Neuronal stem cell (in vitro differentiated cells): ENCODE data around the gene SURF4.
"Not testable (repeated sequence)": the region's sequence is repeated elsewhere in the genome, so short reads cannot be mapped to it uniquely, and the experiment has no call there.

Experiments
- DNase-seq: peaks from one replicate; pipeline ENCODE4 v3.0.0-alpha.2; 2013; ENCODE audit warnings: low spot score
- H2AFZ ChIP-seq: one replicate; pipeline ENCODE4 v1.6.1; 2013; ENCODE audit warnings: mild to moderate bottlenecking, low read length, inconsistent platforms
- H2AK5ac ChIP-seq: 2 replicates; pipeline ENCODE4 v1.6.1; 2013; ENCODE audit warnings: low read depth, mild to moderate bottlenecking, inconsistent platforms, low read length, moderate library complexity, mixed read lengths
- H2BK120ac ChIP-seq: 2 replicates; pipeline ENCODE4 v1.6.1; 2013; ENCODE audit warnings: low read depth, mild to moderate bottlenecking, inconsistent platforms, low read length, moderate library complexity, mixed read lengths
- H2BK12ac ChIP-seq: one replicate; pipeline ENCODE4 v1.6.1; 2013; ENCODE audit warnings: low read length, inconsistent platforms
- H2BK15ac ChIP-seq: 2 replicates; pipeline ENCODE4 v1.6.1; 2013; ENCODE audit warnings: mild to moderate bottlenecking, low read length, inconsistent platforms, mixed read lengths
- H2BK5ac ChIP-seq: one replicate; pipeline ENCODE4 v1.6.1; 2013; ENCODE audit warnings: inconsistent platforms, mild to moderate bottlenecking, low read length, moderate library complexity
- H3K14ac ChIP-seq: one replicate; pipeline ENCODE4 v1.6.1; 2013; ENCODE audit warnings: low read length, inconsistent platforms
- H3K18ac ChIP-seq: 2 replicates; pipeline ENCODE4 v1.6.1; 2013; ENCODE audit warnings: low read length, inconsistent platforms
- H3K23ac ChIP-seq: 2 replicates; pipeline ENCODE4 v1.6.1; 2013; ENCODE audit warnings: low read depth, mild to moderate bottlenecking, mixed read lengths, low read length, inconsistent platforms; ENCODE audit not compliant: poor library complexity
- H3K27ac ChIP-seq: replicated peaks from 3 replicates; pipeline ENCODE4 v1.5.1; 2013; ENCODE audit warnings: low read length, inconsistent platforms
- H3K27me3 ChIP-seq, 3 experiments: 2 replicates each; pipeline ENCODE4 v1.6.1; 2013; ENCODE audit warnings: low read length in 3 of 3, mild to moderate bottlenecking in 2 of 3, inconsistent platforms in 1 of 3, low read depth in 1 of 3, mixed read lengths in 1 of 3, moderate library complexity in 1 of 3; ENCODE audit not compliant: control insufficient read depth in 3 of 3, insufficient read depth in 3 of 3
- H3K36me3 ChIP-seq, 2 donors: replicated peaks in 1 of 2; 2 replicates each; pipeline ENCODE4 v1.6.1; 2013; ENCODE audit warnings: low read length in 2 of 2; ENCODE audit not compliant: control insufficient read depth in 2 of 2, insufficient read depth in 2 of 2
- H3K4ac ChIP-seq: 2 replicates; pipeline ENCODE4 v1.6.1; 2013; ENCODE audit warnings: inconsistent platforms, mild to moderate bottlenecking, low read length, moderate library complexity
- H3K4me1 ChIP-seq, 2 donors: 1 replicate in 1 of 2; 2 replicates in 1 of 2; pipeline ENCODE4 v1.6.1; 2013; ENCODE audit warnings: low read length in 2 of 2, low read depth in 1 of 2; ENCODE audit not compliant: control insufficient read depth in 2 of 2, insufficient read depth in 1 of 2
- H3K4me2 ChIP-seq: one replicate; pipeline ENCODE4 v1.6.1; 2013; ENCODE audit warnings: mild to moderate bottlenecking, low read length, inconsistent platforms; ENCODE audit not compliant: insufficient read depth, poor library complexity, severe bottlenecking
- H3K4me3 ChIP-seq, 2 donors: 2 replicates each; pipeline ENCODE4 v1.5.1; 2013; ENCODE audit warnings: low read length in 2 of 2, mild to moderate bottlenecking in 2 of 2, inconsistent platforms in 1 of 2, moderate library complexity in 1 of 2
- H3K79me1 ChIP-seq: one replicate; pipeline ENCODE4 v1.6.1; 2013; ENCODE audit warnings: low read depth, mild to moderate bottlenecking, inconsistent platforms, low read length, moderate library complexity
- H3K9ac ChIP-seq: one replicate; pipeline ENCODE4 v1.6.1; 2013; ENCODE audit warnings: mild to moderate bottlenecking, low read depth, low read length, inconsistent platforms; ENCODE audit not compliant: poor library complexity
- H3K9me3 ChIP-seq, 2 donors: replicated peaks in 1 of 2; 2 replicates each; pipeline versions ENCODE3 to v1.6.1; 2013; ENCODE audit warnings: low read length in 2 of 2, mild to moderate bottlenecking in 2 of 2, inconsistent platforms in 1 of 2, low read depth in 1 of 2, mixed read lengths in 1 of 2, moderate library complexity in 1 of 2; ENCODE audit not compliant: control insufficient read depth in 2 of 2, insufficient read depth in 1 of 2
- H4K8ac ChIP-seq: one replicate; pipeline ENCODE4 v1.6.1; 2013; ENCODE audit warnings: low read depth, mild to moderate bottlenecking, inconsistent platforms, low read length, moderate library complexity
- H4K91ac ChIP-seq: one replicate; pipeline ENCODE4 v1.6.1; 2013; ENCODE audit warnings: low read length, low read depth, mild to moderate bottlenecking, inconsistent platforms; ENCODE audit not compliant: poor library complexity
- WGBS, 2 donors: extraction: QIAGEN DNeasy Blood & Tissue Kit; methylation state at CpG; one replicate each; pipeline ENCODE4 v1.1.7; 2013; ENCODE audit warnings: missing lambda C conversion rate in 2 of 2, mixed read lengths in 1 of 2; ENCODE audit not compliant: insufficient read length in 2 of 2, insufficient replicate concordance in 1 of 2; ENCODE audit errors: extremely low coverage in 2 of 2; 5-methylcytosine and 5-hydroxymethylcytosine counted together

SURF4 gene

GRCh38 chr9:133339641-133340040 lies 36.2 kb downstream of the SURF4 start:
- Histone ChIP-seq H2BK120ac (no peak overlapping the region), H3K23ac (no peak overlapping the region), H3K14ac (no peak overlapping the region), H4K91ac (no peak overlapping the region), H2AFZ (no peak overlapping the region), H3K4me2 (no peak overlapping the region), H2BK5ac (no peak overlapping the region), H3K4ac (no peak overlapping the region), H2BK15ac (no peak overlapping the region), H3K4me1 (peaks cover 5 to 6% of the 10 kb centered on the region in 2 donors), H3K9me3 (no peaks in the 10 kb centered on the region), H2BK12ac (no peak overlapping the region), H3K36me3 (peaks cover 57 to 71% of the 10 kb centered on the region in 2 donors), H2AK5ac (no peak overlapping the region), H3K27me3 (no peaks in the 10 kb centered on the region), H3K79me1 (peaks cover 5% of the 10 kb centered on the region), H3K18ac (no peak overlapping the region), H3K4me3 (no peak overlapping the region), H4K8ac (no peak overlapping the region), H3K27ac (no peak overlapping the region), H3K9ac (no peak overlapping the region)
- DNase-seq, result no peak
- WGBS, 2 donors, result no CpG with 5 or more reads among the region's 5 CpGs

- Histone ChIP-seq H3K18ac (peak within 1 kb of the TSS; percentile 88), H2BK15ac (no peak within 1 kb of the TSS), H3K9ac (peak within 1 kb of the TSS; percentile 96), H3K9me3 (no peaks in the 10 kb centered on the region), H4K8ac (peak within 1 kb of the TSS; percentile 72), H3K4ac (peak within 1 kb of the TSS; percentile 70), H3K14ac (peak within 1 kb of the TSS; percentile 77), H2BK5ac (no peak within 1 kb of the TSS), H3K4me3 (peak within 1 kb of the TSS; percentile 82 to 98), H2AK5ac (peak within 1 kb of the TSS; percentile 93), H3K79me1 (peaks cover 12% of the 10 kb centered on the region), H3K36me3 (peaks cover 53 to 71% of the 10 kb centered on the region in 2 donors), H2BK12ac (no peak within 1 kb of the TSS), H3K23ac (peak within 1 kb of the TSS; percentile 99), H2AFZ (peak within 1 kb of the TSS; percentile 95), H3K27ac (peak within 1 kb of the TSS; percentile 79), H4K91ac (no peak within 1 kb of the TSS), H2BK120ac (peak within 1 kb of the TSS; percentile 25), H3K4me1 (peaks cover 5 to 6% of the 10 kb centered on the region in 2 donors), H3K27me3 (no peaks in the 10 kb centered on the region), H3K4me2 (peak within 1 kb of the TSS; percentile 82)
- DNase-seq, result peak; percentile 83
- WGBS, 2 donors, result no CpG with 5 or more reads among the region's 70 CpGs
These were observed 39.7 kb downstream of the SURF4 start, which contains the start of gene SURF6 for GRCh38 chr9:133335924-133336811. Gene SURF6, minus strand, starts transcription at chr9:133336188. Its CDS starts 56 bp downstream, at chr9:133336132.

- H2AK5ac ChIP-seq, H3K4me1 ChIP-seq, DNase-seq, H2BK5ac ChIP-seq, H2BK15ac ChIP-seq, H4K8ac ChIP-seq, H3K18ac ChIP-seq, H4K91ac ChIP-seq, H3K9ac ChIP-seq, H2AFZ ChIP-seq, H3K23ac ChIP-seq, H3K4ac ChIP-seq, H3K27me3 ChIP-seq, H2BK120ac ChIP-seq, H3K9me3 ChIP-seq, H3K27ac ChIP-seq, H3K4me2 ChIP-seq, H2BK12ac ChIP-seq, H3K14ac ChIP-seq: not testable (repeated sequence)
- H3K36me3 ChIP-seq, result peaks cover 46 to 71% of the 10 kb centered on the region in 2 donors
- peak overlapping the region in 1 of 2 donors; percentile 82 for H3K4me3 ChIP-seq
- peaks cover 12% of the 10 kb centered on the region for H3K79me1 ChIP-seq
- WGBS, 2 donors, result no CpG with 5 or more reads among the region's 11 CpGs
These were observed 41.0 kb downstream of the SURF4 start for GRCh38 chr9:133334888-133335287.

- WGBS, 2 donors, result no CpG with 5 or more reads among the region's 6 CpGs
- H3K36me3 ChIP-seq, result peaks cover 41 to 68% of the 10 kb centered on the region in 2 donors
- H3K9ac ChIP-seq, result no peak overlapping the region
- H3K4me1 ChIP-seq, result peaks cover 5 to 6% of the 10 kb centered on the region in 2 donors
- no peaks in the 10 kb centered on the region for H3K9me3 ChIP-seq
- peaks cover 12% of the 10 kb centered on the region for H3K79me1 ChIP-seq
- no peak overlapping the region for H2BK15ac ChIP-seq
- H3K23ac ChIP-seq, result no peak overlapping the region
- no peak overlapping the region for H2AFZ ChIP-seq
- no peak overlapping the region for H2BK120ac ChIP-seq
- H2BK5ac ChIP-seq, result no peak overlapping the region
- no peak overlapping the region for H3K18ac ChIP-seq
- no peak overlapping the region for H3K14ac ChIP-seq
- no peak overlapping the region for H3K4me3 ChIP-seq
- no peak overlapping the region for H3K4me2 ChIP-seq
- no peak overlapping the region for H3K27ac ChIP-seq
- H4K91ac ChIP-seq, result no peak overlapping the region
- no peak overlapping the region for H4K8ac ChIP-seq
- no peak overlapping the region for H3K4ac ChIP-seq
- H3K27me3 ChIP-seq, result no peaks in the 10 kb centered on the region
- DNase-seq, result no peak
- no peak overlapping the region for H2BK12ac ChIP-seq
- H2AK5ac ChIP-seq, result no peak overlapping the region
These were observed 41.7 kb downstream of the SURF4 start for GRCh38 chr9:133334161-133334560.
